NCI-H1436 treated with DMSO at 0.1 percent for 48 hours (cell line): Measurements from ENCODE around the gene POLR2E.

Experiments
- DNase-seq: peaks from one replicate; lab custom pipeline; 2025; lab: John Stamatoyannopoulos, UW

The POLR2E gene

GRCh38 chr19:1064661-1065605 lies 30.2 kb downstream of the POLR2E start:
- no peak for DNase-seq

- DNase-seq = no peak
Observed at GRCh38 chr19:1063909-1064660, 31.1 kb downstream of the POLR2E start.

- DNase-seq = no peak
Observed at GRCh38 chr19:1063030-1063908, 31.9 kb downstream of the POLR2E start.

GRCh38 chr19:1062387-1063029 lies 32.7 kb downstream of the POLR2E start:
- DNase-seq = no peak

- DNase-seq = no peak
Observed at GRCh38 chr19:1061987-1062386, 33.2 kb downstream of the POLR2E start.

- no peak for DNase-seq
Observed at GRCh38 chr19:1060689-1061088, 34.5 kb downstream of the POLR2E start.

GRCh38 chr19:1058112-1058511 lies 37.1 kb downstream of the POLR2E start:
- DNase-seq = no peak

GRCh38 chr19:1057176-1057855 lies 37.9 kb downstream of the POLR2E start:
- DNase-seq = no peak

GRCh38 chr19:1055886-1056620 lies 39.1 kb downstream of the POLR2E start:
- DNase-seq = no peak

GRCh38 chr19:1055028-1055425 lies 40.1 kb downstream of the POLR2E start:
- DNase-seq = no peak

- no peak for DNase-seq
Observed at GRCh38 chr19:1054102-1055027, 40.8 kb downstream of the POLR2E start.

- no peak for DNase-seq
Observed at GRCh38 chr19:1053176-1054101, 41.7 kb downstream of the POLR2E start.

GRCh38 chr19:1052349-1052975 lies 42.7 kb downstream of the POLR2E start:
- DNase-seq = no peak

GRCh38 chr19:1051791-1052190 lies 43.4 kb downstream of the POLR2E start:
- no peak for DNase-seq

- DNase-seq = no peak
Observed at GRCh38 chr19:1050989-1051788, 44.0 kb downstream of the POLR2E start.

- no peak for DNase-seq
Observed at GRCh38 chr19:1049800-1050199, 45.4 kb downstream of the POLR2E start.

- no peak for DNase-seq
Observed at GRCh38 chr19:1049106-1049505, 46.1 kb downstream of the POLR2E start.
